Measurements from ENCODE around the gene DSC1.
"Not testable (repeated sequence)": the region's sequence is repeated elsewhere in the genome, so short reads cannot be mapped to it uniquely, and the experiment has no call there.

The DSC1 gene, protein sequence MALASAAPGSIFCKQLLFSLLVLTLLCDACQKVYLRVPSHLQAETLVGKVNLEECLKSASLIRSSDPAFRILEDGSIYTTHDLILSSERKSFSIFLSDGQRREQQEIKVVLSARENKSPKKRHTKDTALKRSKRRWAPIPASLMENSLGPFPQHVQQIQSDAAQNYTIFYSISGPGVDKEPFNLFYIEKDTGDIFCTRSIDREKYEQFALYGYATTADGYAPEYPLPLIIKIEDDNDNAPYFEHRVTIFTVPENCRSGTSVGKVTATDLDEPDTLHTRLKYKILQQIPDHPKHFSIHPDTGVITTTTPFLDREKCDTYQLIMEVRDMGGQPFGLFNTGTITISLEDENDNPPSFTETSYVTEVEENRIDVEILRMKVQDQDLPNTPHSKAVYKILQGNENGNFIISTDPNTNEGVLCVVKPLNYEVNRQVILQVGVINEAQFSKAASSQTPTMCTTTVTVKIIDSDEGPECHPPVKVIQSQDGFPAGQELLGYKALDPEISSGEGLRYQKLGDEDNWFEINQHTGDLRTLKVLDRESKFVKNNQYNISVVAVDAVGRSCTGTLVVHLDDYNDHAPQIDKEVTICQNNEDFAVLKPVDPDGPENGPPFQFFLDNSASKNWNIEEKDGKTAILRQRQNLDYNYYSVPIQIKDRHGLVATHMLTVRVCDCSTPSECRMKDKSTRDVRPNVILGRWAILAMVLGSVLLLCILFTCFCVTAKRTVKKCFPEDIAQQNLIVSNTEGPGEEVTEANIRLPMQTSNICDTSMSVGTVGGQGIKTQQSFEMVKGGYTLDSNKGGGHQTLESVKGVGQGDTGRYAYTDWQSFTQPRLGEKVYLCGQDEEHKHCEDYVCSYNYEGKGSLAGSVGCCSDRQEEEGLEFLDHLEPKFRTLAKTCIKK

DNA sequence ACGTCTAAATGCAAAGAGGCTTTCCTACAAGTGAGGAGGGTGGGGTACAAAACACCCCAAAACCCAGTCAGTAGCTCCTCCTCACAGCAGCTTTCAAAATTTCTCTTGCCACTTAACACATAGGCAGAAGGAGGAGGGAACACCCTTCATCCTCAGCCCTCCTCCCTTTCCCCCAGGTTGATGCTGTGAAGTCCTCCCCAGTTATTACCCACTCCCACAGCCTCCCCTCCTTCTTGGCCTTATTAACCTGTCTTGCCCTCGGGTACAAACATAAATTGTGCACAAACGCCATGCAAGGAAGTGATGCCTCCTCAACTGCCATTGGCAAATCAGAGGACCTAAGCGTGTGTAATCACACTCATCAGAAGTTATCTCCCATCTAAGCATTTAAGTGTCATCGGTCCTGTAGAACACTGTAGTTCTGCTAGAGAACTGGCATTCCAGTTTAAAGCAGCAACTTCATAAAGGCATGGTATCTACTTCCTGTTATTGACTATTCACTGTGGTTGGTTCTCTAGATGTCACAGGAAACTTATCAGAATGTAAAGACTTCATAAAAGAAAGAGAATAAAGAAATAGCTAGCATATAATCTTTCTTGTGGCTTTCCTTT lies at the start of gene DSC1:
TSS of gene DSC1 (minus strand) at position 32 of the 611 bp plus-strand sequence. CDS start 262 bp downstream, outside the sequence.
- no peak for DNase-seq (ENCODE audit: low read depth in 2 of 2)

DNA sequence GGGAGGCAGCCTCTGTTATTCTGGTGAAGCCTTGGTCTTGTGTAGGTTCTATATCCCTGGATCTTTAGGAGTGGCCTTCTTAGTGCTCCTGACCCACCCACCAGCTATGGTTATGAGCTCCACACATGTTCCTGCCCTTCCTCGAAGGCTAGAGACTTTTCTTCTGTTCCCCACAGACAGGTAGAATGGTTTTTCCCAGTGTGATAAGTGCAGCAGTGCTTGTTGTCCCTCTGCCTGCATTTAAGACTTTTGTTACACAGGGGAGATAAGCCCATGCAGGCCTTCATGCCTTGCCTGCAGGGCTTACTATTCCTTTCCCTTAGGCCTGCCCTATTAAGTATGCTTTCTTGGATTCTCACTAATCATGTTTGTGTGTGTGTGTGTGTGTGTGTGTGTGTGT lies 48.4 kb upstream of the DSC1 start:
- no peak for DNase-seq (ENCODE audit: low read depth in 2 of 2)

DNA sequence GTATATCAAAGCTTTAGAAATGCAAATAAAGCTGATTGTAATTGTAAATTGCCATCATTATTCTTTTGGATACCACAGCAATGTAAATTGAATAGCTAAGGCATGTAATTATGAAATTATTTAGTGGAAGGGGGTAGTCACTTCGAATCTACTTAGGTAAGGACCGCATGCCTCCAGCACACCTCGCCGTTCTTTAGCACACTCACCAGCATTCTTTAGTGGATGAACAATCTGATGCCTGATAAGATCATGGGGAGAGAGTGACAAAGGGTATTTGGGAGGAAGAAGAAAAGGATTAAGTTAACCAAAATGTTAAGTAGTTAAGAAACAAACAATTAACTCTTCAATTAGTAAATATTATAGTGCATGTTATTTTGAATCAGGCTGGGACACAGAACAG lies 46.4 kb upstream of the DSC1 start:
- no peak for DNase-seq (ENCODE audit: low read depth in 2 of 2)

DNA sequence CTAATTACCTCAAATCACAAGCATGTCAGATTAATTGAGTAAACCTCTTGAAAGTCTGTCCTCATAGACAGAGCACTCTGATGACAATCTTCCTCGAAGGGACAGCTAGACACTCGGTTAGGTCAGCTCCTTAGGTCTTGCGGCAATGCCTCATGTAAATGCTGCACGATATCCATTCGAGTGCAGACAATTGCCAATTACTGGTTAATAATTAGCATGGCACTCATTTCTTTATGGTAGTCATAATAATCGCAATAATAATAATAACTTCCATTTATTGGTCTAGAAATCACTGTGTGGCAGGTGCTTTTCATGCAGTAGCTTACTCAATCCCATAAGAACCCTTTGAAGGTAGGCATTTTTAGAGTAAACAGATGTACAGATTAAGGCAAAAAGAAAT lies 44.7 kb upstream of the DSC1 start:
- no peak for DNase-seq (ENCODE audit: low read depth in 2 of 2)

DNA sequence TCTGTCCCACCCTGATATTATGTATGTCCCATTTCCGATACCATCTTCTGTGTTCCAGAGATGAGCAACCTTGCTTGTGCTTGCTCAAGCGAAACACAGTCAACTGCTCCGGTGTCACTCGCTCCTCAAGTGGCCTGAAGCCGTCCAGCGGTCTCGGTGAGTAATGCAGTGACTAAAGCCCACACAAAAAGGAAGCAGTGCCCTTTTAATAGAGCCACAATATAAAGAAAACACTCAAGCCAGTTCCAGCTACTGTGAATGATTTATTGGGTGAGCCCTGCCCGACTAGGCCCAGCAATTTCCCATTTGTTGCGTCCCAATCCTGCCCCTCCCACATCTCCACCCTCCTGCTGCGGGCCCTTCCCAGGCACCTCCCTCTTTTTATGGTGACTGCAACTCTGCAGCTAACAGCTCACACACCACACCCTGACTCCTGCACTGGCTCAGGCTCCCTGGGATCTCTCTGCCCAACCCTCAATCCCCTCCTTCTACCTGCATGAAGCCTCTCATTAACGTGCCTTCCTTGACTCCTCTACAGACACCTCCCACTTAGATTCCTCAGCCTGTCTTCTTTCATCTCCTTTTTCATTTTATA lies 44.2 kb upstream of the DSC1 start:
- no peak for DNase-seq (ENCODE audit: low read depth in 2 of 2)

DNA sequence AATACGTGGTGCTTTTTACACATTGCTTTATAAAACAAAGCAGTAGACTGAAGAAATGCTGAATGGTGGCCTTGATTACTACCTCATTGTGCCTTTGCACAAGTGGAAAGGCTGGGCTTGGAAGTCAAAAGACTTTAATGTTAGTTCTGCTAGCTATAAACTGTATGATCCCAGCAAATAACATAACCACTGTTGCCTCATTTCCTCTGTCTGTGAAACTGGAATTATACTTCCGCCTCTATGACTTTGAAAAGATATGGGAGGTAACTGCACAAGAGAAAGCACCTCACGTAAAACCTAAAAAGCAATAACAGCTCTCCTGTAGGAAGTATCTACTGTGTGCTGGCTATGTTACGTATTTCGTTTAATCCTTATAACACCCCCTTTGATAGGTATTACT lies 43.4 kb upstream of the DSC1 start:
- DNase-seq (ENCODE audit: low read depth in 2 of 2) = no peak

DNA sequence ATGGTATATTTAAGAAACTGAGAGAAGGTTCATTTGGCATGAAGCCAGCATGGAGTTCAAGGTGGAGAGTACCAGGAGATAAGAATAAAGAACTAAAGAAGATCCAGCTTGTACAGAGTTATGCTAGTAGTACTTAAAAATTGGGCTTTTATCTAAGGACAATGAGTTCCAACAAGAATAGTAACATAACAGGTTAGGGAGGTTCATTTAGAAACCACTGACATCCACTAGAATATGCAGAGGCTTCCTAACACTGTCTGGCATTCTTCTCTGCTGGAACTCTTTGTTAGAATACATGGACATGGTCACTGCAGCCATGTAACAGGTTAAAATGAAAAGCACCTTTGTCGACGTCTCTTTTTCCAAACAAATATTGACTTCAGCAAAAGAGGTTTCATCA lies 42.6 kb upstream of the DSC1 start:
- DNase-seq (ENCODE audit: low read depth in 2 of 2) = no peak

DNA sequence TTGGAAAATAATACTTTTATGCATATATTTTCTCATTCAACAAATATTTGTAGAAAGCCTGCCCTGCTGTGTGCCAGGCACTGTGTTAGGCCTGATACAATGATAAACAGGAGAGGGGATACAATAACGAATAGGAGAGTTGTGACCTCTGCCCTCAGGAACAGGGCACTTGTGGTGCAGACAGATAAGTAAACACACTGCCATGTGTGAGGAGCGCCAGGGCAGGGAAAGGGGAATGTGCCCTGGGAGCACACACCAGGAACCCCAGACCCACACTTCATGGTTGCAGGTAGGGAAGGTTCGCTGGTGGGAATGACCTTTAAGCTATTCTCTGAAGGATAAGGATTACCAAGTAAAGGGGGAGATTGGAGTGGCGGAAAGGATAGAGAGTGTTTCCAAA lies 42.2 kb upstream of the DSC1 start:
- no peak for DNase-seq (ENCODE audit: low read depth in 2 of 2)

DNA sequence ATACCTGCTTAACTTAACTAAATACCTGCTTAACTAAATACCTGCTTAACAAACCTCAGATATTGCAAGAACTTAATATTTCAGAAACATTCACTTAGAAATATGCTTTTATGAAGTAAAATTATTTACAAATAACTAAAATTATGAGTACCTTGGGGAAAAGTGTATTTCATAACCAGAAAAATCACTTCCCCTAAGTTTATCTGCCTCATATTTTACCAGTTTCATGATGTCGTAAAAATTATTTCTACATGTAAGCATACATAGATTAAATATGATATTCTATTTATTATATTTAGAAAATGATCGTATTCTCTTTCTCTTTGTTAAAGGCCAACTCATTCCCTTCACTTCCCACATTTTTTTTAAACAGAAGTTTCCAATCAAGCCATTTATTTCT lies 41.5 kb upstream of the DSC1 start:
- no peak for DNase-seq (ENCODE audit: low read depth in 2 of 2)

DNA sequence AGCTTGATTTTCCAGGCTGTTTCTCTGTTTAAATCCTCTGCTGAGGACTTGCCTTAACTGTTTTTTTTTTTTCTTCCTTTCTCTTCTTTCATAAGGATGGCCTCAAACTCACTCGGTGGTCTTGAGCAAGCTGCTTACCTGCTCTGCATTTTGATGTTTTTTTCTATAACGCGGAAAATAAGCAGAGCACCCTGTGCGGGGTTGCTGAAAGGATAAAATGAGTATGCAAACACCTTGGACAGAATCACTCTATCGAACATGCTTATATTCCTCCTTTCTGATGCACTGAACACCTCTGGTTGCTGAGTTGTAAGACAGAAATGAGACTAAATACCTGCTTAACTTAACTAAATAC lies 41.1 kb upstream of the DSC1 start:
- no peak for DNase-seq (ENCODE audit: low read depth in 2 of 2)

DNA sequence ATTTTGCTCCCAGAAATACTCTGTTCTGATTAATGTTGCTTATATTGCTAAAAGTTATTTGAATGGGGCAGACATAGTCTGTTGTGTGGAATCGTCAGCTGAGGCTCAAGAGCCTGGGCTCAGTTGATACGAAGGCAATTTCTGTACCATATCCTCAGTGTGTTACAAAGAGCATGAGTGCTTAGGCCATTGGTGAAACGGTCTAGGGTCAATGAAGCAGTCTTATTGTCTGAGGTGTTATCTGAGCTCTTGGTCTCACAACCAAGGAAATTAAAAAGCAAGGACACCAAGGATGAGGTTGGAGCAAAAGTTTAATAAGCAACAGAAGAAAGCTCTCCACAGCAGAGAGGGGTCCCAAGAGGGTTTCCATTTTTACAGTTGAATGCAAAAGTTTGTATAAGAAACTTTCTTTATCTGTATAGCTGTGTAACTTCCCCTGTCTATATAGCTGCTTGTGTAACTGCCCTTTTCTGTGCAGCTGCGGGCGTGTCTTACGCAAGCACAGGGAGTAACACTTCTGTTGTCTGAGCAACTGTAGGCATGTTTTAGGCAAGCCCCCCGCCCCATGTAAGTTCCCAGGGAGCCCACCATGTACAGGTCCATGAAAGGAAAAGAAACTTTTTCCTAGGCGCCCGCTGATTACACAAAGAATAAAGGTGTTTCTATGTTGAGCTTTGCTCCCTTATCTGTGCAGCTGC lies 40.6 kb upstream of the DSC1 start:
- no peak for DNase-seq (ENCODE audit: low read depth in 2 of 2)

DNA sequence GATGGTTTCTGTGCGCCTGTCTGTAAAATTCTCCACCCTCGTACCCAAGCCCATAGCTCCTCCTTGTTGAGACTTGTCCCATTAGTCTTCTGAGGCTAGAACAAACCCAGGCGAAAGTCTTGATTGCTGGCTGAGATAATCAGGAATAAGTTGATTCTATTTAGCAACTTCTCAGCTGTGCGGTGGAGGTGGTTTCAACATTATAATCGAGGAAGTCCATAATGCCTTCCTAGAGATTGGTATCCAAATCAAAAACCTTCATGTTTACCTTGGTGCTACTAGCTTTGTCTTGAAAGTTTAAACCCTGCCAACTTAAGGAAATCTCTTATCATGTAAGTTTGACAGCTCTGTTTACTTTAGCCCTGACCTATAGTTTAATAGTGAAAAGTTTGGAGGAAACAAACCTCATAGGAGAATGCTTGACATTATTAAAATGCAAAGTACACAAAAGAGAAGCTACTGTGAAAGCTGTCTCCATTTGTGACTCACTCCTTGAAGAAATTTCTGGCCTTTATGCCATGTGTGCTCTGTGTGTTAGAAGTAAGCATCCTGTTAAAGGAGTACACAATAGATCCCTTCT lies 36.6 kb upstream of the DSC1 start:
- no peak for DNase-seq (ENCODE audit: low read depth in 2 of 2)

DNA sequence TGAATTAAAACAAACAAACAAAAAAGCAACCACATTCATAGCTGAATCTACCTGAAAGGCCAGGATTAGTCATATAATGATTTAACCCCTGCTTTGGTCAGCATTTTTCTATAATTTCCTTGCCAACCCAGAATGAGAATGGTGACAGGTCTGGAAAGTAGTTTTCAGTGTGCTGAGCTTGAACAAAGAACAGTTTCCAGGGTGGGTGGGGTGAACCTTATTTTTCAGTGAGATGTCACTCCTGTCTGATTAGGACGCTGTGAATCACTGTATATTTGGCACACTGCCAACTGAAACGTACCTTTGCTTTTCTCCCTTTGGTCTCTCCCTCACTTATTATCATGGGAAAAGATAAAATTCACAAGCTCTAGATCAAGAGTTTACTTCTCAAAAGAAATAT lies 35.0 kb upstream of the DSC1 start:
- DNase-seq (ENCODE audit: low read depth in 2 of 2) = no peak

DNA sequence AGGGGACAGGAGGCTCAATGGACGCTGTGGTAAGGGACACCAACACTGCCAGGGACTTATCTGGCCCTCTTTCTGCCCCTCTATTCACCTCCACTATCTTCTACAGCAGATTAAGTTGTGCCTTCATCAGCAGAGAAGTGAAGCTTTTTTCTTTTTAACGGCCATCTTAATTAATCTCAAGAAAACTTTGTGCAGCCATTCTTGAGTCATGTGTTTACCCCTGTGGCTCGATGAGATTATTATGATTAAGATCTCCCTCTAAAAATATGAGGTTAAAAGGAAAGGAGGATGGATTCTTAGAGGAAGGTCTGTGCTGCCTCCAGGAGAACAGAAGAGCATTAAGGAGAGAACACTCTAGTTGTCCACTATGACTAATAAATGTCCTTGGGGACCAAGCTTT lies 32.4 kb upstream of the DSC1 start:
- no peak for DNase-seq (ENCODE audit: low read depth in 2 of 2)

DNA sequence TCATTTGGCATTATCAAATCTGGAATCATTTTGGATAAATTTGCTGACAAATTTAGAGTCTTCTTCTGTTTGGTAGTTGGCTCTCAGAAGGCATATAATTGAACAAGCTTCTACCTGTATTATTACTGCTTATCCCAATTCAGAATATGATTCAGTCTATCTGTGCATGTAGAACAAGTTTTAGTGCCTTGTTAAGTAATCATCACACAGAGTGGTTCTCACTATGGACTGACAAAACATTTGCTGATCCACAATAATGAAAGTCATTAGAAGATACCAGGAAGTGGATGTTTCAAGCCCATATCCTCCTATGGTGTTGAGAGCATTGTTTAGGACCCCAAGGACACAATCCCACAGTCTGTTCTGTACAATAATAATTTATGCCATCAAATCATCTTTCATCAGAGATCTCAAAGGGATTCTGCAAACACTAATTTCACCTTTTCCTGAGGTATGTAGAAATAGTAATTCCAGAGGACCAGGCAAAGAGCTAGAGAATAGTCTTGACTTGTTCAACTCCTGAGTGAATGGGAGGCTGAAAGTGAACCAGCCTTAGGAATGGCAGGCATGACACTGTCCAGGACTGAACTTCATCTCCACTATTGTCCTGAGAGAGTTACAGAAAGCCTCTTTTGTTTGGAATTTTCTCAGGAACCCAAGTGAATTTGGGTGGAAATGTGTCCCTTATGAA lies 29.6 kb upstream of the DSC1 start:
- no peak for DNase-seq (ENCODE audit: low read depth in 2 of 2)

DNA sequence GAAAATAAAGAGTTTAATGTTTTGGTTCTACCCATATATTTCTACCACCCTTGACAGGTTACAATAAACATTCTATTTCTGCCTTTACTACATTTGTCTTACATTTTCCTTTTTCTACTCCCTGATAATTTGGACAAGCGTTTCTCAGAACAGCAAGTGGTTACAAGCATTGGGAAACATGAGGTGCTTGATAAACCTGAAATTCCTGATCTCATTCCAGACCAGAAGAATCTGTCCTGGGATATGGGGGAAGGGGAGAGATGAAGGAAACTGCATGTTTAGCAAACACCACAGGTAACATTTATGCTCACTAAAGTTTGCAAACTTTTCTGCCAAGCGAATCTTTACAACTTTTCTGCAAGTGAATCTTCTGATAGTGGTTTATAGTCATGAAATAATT lies 28.3 kb upstream of the DSC1 start:
- no peak for DNase-seq (ENCODE audit: low read depth in 2 of 2)

DNA sequence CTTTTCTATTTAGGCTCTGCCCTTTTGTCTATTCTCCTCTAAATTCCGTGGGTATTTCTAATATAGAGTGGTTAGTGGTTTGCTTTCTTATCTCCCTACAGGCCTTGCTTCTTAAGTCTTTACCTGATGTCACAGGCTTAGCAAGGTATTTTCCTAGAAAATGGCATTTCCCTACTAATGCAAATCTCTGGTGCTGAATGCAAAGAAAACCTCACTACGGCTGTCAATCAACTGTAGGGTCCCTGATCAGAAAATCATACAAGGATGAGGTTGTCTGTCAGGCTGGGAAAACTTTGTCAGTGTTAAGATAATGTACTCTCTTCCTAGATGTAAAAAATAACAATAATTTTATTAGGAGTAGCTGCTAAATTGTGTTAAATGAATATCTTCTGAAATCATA lies 27.1 kb upstream of the DSC1 start:
- DNase-seq (ENCODE audit: low read depth in 2 of 2) = no peak

DNA sequence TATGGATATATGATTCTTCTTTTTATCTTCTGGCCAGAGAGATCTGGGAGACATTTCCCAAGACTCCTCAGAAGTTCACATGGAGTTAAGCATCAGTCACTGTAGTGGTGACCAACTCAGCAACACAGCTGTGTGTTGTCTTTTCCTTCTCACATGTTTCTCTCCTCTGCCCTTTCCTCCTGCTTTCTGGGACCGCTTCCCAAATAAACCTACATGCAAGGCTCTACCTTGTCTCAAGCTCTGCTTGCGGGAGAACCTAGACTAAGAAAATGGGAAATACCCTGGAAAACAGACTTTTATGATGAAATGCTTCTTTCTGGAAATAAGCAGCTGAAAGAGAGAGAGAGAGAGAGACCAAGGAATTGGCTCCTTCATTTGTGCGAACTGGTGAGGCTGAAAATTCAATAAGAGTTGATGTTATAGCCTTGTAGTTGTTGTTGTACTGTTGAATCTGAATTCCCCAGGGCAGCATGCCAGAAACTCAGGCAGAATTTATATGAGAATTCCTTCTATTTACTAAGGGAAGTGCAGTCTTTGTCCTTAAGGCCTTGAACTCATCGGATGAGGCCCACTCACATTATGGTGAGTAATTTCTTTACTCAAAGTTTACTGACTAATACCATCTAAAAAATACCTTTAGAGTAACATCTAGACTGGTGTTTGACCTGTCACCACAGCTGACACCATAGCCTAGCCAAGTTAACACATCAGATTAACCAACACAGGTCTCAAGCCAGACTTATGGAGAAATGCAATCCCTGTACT lies 22.7 kb upstream of the DSC1 start:
- no peak for DNase-seq (ENCODE audit: low read depth in 2 of 2)

DNA sequence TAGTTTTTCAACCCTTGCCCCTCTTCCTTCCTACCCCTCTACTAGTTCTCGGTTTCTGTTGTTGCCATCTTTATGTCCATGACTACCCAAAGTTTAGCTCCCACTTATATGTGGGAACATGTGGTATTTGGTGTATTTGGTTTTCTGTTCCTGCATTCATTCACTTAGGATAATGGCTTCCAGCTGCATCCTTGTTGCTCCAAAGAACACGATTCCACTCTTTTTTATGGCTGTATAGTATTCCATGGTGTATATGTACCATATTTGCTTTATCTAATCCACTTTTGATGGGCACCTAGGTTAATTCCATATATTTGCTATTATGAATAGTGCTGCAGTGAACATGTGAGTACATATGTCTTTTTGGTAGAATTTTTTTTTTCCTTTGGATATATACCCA lies 20.6 kb upstream of the DSC1 start:
- DNase-seq (ENCODE audit: low read depth in 2 of 2) = no peak

DNA sequence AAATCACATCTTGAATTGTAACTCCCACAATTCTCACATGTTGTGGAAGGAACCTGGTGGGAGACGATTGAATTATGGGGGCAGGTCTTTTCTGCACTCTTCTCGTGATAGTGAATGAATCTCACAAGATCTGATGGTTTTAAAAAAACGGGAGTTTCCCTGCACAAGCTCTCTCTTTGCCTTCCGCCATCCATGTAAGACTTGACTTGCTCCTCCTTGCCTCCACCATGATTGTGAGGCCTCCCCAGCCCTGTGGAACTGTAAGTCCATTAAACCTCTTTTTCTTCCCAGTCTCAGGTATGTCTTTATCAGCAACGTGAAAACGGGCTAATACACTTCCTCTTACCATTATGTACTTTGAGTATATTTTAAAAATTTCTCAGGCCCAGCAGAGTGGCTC lies 14.7 kb upstream of the DSC1 start:
- DNase-seq (ENCODE audit: low read depth in 2 of 2) = not testable (repeated sequence)
